GM19035 (cell line): ENCODE results near the gene CCDC136.

ENCODE experiments used
- ATAC-seq: cut with Tn5 transposase; IDR thresholded peaks from one replicate; pipeline ENCODE4 v1.9.1; 2021; ENCODE audit not compliant: unreplicated experiment

The CCDC136 gene

DNA sequence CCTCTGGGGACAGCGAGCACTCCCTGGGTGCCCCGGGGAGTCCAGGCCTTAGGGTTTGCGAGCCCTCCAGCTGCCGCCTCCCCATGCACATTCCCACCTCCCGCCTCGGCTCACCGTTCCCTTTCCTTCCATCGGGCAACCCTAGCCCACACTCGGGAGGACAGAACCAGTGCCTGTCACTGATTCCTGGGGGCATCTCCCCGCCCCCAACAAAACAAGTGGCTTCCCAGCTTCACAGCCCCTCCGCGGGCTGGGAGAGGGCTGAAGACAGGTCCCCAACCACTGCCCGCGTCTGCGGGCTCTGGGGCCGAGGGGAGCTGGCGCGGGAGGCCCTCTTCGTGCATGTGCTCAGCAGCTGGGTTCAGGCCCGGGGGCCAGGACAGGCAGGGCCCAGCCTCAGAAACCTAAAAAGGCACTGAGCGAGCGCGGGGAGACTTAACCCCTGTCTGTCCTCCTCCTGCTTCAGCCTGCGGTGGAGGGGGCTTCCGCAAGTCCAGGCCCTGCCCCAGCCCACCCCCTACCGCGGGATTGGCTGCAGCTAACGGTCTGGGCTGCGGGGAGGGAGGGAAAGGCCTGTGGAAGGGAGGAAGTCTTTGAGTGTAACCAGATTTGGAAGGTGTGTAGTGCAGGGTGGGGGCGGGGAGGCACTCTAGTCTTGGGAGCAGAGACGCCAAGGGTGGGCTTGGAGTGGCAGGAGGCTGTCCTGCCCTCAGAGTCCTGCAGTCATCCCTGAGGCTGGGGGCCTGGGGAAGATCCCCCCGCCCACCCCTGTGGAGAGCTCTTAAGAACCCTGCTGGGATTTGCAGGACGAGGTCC lies 39.6 kb downstream of the CCDC136 start:
- ATAC-seq: no peak

DNA sequence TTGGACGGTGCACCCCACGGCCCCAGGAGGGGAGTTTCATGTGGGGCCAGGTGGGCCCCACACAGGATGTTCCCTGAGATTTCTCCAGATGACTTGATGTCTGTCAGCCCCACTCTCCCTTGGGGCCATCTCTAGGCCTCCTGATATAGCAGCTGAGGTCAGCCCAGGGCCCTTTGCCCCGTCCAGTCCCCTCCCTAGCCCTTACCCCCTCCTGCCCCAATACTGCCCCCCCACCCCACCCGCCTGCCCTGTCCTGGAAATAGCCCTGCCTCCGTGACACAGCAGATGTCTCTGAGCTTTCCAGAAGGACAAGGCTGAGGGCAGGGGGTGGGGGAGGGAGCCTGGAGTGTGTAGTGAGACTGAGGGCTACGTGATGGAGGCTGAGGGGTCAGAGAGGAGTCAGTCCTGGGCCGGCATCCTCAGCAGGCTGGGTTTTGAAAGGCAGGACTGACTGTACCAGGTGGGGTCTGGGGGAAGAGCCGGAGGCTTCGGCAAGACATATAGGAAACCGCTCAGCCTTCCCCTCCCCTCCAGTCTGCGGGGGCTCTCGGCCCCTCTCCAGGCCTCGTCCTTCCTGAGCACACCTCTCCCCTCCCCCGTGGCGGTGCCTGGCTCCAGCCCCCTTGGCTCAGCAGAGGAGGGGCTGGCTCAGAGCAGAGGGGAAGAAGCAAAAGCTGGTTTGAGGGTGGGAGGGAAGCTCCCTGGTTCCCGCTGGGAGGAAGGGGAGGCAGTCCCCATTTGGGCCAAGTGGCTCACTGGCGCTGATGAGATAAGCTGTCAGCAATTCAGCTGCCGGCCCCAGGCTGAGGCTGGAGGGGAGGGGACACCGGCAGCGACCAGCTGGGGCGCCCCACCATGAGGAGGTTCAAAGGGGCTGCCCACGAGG lies 40.5 kb downstream of the CCDC136 start:
- no peak for ATAC-seq

DNA sequence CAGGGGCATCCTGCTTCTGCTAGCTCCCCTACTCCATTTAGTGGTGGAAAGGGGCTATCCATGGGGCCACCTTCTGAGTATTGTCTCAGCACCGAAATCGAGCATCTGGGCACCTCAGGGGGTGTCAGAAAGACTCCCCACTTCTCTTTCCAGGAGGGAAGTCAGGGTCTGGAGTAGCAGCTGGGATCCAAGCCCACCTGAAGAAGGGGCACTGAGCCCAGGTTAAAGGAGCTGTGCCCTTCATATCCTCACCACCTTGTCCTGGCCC lies 41.0 kb downstream of the CCDC136 start:
- no peak for ATAC-seq

DNA sequence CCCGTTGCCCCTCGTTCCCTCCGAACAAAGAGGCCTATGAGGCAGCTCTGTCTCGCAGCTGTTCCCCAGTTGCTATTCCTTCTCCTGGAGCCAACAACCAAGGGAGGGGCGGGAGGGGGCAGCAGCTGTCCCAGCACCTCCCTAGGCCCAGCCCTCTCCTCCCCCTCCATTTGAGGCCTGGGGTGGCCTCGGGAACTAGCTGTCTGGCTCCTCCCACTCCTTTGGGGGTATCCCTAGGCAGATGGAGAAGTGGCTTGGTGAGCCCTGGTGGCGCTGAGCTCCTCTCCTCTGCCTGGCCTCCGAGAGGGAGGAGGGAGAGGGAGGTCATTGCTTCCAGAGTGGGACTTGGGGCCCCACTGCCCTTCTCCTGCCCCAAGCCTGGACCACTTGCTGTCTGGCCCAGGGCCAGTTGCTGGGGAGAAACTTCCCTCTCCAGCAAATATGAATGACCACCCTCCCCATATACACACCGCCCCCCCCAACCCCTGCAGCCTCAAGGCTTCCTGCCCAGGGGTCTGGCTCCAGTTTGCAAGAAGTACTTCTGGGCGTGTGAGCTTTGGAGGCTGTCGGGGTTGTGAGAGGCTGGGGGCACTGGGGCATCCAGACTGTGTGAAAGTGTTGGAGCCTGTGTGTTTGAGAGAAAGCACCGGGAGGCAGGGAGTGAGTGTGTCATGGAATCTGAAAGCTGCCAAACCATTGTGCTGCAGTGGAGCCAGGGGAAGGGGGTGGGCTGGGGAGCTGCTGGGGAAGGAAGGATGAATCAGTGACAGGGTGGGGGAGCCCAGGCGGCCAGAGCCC lies 41.6 kb downstream of the CCDC136 start:
- no peak for ATAC-seq

DNA sequence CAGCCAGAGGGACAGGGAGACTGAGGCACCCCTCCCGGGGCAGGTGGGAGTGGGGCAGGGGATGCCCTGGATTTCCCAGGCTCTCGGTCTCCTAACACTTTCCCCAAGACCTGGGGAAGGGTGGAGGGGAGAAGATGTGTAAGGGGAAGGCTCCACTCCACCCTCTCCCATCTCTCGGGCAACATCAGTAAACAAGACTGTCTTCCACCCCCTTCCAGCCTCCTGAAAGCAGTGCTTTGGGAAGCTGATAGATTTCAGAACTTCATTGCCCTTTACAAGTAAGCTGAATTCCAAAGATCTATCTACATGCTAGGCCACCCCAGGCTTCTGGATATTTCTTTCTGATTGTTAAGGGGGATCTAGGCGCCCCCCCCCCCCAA lies 42.2 kb downstream of the CCDC136 start:
- ATAC-seq: no peak

DNA sequence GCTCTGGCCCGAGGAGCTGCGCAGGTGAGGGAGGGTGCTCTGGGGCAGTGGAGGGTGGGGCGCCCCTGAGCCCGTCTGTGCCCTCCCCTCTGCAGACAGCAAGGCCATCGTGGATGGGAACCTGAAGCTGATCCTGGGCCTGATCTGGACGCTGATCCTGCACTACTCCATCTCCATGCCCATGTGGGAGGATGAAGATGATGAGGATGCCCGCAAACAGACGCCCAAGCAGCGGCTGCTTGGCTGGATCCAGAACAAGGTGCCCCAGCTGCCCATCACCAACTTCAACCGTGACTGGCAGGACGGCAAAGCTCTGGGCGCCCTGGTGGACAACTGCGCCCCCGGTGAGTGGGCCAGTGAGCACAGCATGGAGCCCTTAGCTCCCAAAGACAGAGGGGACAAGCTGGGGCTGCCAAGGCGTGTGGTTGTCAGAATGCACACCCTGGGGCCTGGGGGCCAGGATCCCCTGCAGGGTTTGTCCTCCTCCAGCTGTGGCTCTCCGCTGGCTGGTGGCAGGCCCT lies 43.5 kb downstream of the CCDC136 start:
- ATAC-seq: no peak

DNA sequence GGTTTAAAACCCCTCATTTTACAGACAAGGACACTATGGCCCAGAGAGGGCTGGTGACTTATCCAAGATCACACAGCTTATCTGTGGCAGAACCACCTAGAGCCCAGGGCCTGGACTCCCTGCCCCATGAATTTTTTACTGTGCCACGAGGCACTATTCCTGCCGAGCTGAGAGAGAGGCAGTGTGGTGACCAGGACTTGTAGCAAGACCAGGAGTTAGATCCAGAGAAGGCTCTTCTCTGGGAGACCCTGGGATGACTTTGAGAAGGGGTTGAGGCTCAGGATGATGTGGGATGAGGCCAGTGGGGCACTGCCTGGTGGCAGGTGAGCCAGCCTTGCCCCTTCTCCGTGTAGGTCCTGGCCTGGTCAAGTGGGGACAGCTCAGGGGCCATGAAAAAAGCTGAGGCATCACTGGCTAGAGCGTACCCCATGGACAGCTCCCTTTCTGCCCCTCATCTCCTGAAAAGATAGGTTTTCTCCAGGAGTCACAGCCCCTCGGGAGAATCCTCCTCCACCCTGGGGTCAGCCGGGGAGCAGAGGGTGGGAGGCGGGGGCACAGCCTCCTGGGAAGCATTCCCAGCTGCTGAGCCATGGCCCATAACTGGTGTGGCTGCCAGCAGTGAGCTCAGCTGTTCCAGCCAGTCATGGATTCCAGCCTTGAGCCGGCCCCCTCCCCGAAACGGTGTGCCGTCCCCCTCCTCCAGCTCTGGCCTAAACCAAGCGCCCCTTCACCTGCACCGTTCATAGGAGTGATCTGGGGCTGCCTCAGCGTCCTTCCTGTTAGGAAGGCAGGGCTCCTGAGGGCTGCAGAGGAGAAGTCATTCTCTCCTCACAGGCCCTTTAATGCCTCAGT lies 44.2 kb downstream of the CCDC136 start:
- ATAC-seq: no peak

DNA sequence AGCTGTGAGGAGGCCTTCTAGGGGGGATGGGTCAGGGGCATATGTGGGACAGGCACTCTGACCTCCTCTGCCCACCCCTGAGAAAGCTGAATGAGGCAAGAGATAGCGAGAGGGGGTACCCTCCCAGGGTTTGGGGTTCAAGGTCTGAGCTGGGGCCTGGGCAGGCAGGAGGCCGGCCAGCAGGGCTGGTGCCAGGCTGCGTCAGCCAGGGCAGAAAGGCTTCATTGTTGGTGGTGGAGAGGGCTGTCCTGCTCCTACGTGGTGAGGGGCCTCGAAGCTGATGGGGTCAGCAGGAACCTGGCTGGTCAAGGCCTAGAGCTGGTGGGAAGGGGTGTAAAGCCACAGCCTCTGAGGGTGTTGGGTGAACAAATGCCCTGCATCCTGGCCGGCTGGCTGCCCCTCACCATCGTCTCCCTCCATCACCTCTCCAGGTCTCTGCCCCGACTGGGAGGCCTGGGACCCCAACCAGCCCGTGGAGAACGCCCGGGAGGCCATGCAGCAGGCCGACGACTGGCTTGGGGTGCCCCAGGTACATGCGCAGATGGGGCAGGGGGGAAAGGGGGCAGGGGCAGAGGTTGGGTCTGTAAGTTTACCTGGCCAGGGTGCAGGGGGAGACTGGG lies 45.1 kb downstream of the CCDC136 start:
- no peak for ATAC-seq

DNA sequence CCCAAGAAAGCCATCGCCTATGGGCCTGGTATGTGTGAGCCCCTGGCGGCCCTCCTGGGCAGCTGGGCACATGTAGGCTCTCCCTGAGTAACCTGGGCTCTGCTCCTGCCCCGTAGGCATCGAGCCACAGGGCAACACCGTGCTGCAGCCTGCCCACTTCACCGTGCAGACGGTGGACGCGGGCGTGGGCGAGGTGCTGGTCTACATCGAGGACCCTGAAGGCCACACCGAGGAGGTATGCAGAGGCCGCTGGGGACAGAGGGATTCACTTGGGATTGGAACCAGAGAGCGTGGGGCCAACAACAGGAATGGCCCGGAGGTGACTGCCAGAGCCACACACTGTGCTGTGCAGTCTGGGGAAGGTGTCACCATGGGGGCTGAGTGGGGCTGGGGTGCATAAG lies 45.8 kb downstream of the CCDC136 start:
- no peak for ATAC-seq

DNA sequence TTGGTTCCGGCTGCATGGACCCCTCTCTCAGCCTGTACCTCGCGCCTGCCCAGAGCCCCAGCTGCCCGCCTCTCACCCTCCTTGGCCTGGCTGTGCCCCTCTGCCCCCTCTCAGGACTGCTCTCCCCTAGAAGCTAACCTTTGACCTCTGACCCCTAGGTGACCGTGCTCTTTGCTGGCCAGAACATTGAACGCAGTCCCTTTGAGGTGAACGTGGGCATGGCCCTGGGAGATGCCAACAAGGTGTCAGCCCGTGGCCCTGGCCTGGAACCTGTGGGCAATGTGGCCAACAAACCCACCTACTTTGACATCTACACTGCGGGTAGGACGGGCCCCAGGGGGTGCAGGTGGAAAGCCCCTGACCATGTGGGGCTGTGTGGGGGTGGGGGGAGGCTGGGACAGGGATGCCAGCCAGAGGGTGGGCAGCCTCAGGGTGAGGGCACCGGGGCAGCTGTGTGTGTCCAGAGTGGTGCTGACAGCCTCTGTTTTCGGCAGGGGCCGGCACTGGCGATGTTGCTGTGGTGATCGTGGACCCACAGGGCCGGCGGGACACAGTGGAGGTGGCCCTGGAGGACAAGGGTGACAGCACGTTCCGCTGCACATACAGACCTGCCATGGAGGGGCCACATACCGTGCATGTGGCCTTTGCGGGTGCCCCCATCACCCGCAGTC lies 46.5 kb downstream of the CCDC136 start:
- ATAC-seq: no peak

DNA sequence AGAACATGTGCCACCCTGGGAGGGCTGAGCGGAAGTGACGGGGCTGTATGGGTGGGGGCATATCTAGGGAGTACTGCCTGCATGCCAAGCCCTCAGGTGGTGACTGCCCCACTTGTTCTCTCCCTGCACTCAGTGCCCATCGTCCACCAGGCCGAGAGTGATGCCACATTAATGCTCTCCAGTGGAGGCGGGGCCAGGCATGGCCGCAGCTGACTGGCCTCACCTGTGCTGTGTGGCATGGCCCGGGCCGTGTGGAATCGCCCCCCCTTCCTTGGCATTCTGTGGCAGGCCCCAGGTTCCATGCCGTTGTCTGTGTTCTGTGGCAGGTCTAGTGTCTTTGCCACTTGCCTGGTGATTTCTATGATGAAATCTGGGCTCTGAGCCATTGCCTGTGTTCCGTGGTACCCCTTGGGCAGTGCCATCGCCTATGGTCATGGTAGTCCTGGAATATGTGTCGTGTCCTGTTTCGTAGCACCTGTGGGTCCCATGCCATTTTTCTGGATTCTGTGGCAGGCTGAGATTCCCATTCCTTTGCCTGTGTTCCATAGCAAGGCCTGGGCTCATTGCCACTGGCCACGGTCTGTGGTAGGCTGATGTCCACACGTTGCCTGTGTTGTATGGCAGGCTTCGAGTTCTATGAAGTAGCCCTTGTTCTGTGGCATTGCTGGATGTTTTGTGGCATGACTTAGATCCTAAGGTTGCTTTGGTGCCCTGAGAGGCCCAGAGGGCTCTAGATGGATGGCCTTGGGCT lies 47.4 kb downstream of the CCDC136 start:
- no peak for ATAC-seq

DNA sequence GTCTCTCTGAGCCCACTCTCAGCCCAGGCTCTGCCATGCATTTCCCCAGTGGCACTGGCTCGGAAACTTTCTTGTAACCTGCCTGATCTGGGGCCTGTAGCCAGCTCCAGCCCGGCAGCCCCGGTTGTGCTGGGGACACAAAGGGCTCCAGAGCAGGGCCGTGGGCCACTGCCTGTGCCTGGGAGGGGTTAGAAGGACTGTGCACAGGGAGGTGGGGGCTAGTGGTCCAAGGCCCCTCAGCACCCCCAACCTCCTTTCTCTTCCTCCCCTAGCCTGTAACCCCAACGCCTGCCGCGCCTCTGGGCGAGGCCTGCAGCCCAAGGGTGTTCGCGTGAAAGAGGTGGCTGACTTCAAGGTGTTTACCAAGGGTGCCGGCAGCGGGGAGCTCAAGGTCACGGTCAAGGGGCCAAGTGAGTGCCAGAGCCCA lies 48.0 kb downstream of the CCDC136 start:
- no peak for ATAC-seq

DNA sequence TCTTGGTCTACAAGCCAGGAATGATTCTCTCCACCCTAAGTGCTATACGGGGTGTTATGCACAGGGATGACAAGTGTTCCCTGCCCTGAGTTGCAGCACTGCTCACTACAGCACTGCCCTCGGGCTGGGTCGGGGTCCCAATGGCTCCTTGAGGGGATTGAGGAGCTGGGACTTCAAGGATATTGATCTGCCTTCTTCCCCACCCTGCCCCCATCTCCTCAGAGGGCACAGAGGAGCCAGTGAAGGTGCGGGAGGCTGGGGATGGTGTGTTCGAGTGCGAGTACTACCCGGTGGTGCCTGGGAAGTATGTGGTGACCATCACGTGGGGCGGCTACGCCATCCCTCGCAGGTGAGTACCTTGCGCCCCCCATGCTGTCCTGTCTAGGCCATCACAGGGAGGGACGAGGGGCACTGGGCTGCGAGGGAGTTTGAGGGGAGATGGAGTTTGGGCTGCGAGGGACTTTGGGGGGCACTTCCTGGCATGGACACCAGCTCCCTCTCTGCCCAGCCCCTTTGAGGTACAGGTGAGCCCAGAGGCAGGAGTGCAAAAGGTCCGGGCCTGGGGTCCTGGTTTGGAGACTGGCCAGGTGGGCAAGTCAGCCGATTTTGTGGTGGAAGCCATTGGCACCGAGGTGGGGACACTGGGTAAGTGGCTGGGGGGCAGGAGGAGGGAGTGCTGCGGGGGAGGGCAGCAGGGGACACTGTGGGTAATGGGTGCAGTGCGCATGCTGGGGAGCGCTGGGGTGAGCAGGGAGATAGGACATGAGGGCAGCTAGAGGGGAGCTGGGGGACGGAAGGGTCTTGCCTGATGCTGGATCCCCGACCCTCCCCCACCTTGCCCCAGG lies 48.8 kb downstream of the CCDC136 start:
- no peak for ATAC-seq

DNA sequence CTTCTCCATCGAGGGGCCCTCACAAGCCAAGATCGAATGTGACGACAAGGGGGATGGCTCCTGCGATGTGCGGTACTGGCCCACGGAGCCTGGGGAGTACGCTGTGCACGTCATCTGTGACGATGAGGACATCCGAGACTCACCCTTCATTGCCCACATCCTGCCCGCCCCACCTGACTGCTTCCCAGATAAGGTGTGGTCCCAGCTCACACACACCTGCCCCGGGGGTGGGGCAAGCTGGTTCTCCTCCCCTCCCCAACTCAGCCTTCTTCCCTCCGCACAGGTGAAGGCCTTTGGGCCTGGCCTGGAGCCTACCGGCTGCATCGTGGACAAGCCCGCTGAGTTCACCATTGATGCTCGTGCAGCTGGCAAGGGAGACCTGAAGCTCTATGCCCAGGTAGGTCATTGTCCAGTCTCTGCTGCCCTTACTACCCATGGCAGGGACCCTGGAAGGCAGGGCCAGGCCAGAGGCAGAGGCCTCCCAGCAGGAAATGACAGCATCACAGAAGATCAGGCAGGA lies 49.5 kb downstream of the CCDC136 start:
- no peak for ATAC-seq

DNA sequence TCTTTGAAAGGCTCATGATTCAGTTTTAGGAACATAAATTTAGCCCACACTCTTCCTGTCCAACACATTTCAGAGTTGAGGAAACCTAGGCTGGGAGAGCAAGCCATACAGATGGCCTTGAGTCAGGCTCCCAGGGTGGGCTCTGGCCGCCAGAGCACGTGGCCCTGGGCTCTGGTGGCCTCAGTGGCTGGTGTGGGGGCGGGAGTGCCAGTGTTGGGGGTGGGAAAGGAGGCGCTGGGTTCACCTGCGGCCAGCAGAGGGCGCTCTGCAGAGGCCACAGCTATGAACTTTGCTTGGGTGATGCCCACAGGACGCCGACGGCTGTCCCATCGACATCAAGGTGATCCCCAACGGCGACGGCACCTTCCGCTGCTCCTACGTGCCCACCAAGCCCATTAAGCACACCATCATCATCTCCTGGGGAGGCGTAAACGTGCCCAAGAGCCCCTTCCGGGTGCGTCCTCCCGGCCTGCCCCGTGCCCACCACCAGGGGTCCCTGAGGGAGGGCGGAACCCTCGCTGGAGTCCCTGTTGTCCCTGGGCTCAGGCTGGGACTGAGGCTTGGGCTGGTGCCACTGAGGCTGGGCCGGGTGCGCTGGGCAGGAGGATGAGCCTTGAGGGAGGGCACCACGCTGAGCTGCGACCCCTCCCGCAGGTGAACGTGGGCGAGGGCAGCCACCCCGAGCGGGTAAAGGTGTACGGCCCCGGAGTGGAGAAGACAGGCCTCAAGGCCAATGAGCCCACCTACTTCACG lies 50.3 kb downstream of the CCDC136 start:
- no peak for ATAC-seq

DNA sequence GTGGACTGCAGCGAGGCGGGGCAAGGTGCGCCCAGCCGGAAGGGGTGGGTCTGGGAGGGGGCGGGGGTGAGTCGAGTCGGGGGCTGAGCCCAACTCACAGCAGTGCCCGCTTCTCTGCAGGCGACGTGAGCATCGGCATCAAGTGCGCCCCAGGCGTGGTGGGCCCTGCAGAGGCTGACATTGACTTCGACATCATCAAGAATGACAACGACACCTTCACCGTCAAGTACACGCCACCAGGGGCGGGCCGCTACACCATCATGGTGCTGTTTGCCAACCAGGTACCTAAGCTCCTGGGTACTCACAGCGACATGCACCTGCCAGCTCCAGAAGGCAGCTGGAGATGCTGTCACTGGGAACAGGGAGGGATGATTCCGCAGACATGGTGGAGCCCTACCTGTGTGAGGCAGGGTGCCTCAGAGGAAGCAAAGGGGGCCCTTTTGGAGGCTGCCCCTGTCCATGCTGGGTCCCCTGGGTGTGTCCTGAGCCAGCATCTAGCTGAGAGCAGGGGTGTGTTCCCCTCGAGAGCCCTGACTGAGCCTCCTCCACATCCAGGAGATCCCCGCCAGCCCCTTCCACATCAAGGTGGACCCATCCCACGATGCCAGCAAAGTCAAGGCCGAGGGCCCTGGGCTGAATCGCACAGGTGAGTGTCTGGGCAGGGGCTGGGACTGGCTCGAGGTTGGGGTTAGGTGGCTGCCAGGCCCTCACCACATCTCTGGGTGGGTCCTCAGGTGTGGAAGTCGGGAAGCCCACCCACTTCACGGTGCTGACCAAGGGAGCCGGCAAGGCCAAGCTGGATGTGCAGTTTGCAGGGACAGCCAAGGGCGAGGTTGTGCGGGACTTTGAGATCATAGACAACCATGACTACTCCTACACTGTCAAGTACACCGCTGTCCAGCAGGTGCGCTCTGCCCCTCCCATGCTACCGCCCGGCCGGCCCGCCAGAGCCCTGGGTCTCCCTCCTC lies 51.2 kb downstream of the CCDC136 start:
- ATAC-seq: no peak
